Heart left ventricle (tissue), 16 donors: ENCODE data around the gene UTY. TPM values are rescaled to one million over a fixed set of nuclear protein-coding genes. Genes with fewer than 3 reads are reported as not detected.
A peak's percentile ranks its signal among the peaks of the same experiment; 100 is the strongest.

Experiments used
- ATAC-seq, 4 donors: fragments of 200-7000 bp; cut with Tn5 transposase; one replicate each; pipeline ENCODE4 v1.9.1; 2020 to 2022; ENCODE audit warnings: moderate library complexity in 4 of 4, mild to moderate bottlenecking in 3 of 4, moderate number of reproducible peaks in 1 of 4
- DNase-seq, 5 donors: peaks; one replicate each; pipeline ENCODE4 v3.0.0-alpha.2; 2020
- H3K27ac ChIP-seq, 12 donors: fragments of 200-600 bp; sonication (generic) in 4 of 12; one replicate each; pipeline versions ENCODE4 v1.5.0 to v1.8.0; 2016 to 2022; ENCODE audit warnings: mild to moderate bottlenecking in 2 of 12
- H3K27me3 ChIP-seq, 9 donors: fragments of 200-600 bp; sonication (generic) in 2 of 9; one replicate each; pipeline versions ENCODE4 v1.5.1 to v1.8.0; 2016 to 2022; ENCODE audit warnings: mild to moderate bottlenecking in 3 of 9
- H3K36me3 ChIP-seq, 9 donors: fragments of 200-600 bp; sonication (generic) in 2 of 9; one replicate each; pipeline versions ENCODE4 v1.5.0 to v1.8.0; 2018 to 2022; ENCODE audit warnings: mild to moderate bottlenecking in 2 of 9
- H3K4me1 ChIP-seq, 12 donors: fragments of 200-600 bp; sonication (generic) in 4 of 12; one replicate each; pipeline versions ENCODE4 v1.5.0 to v1.8.0; 2016 to 2022; ENCODE audit warnings: mild to moderate bottlenecking in 3 of 12
- H3K4me3 ChIP-seq, 12 donors: fragments of 200-600 bp; sonication (generic) in 4 of 12; one replicate each; pipeline versions ENCODE4 v1.5.0 to v1.8.0; 2017 to 2022; ENCODE audit warnings: mild to moderate bottlenecking in 9 of 12, moderate library complexity in 4 of 12
- H3K9me3 ChIP-seq, 12 donors: fragments of 200-600 bp; sonication (generic) in 4 of 12; one replicate each; pipeline versions ENCODE4 v1.5.0 to v1.8.0; 2016 to 2022; ENCODE audit warnings: mild to moderate bottlenecking in 1 of 12
- CTCF ChIP-seq, 12 donors: fragments of 200-600 bp; sonication (generic) in 4 of 12; IDR thresholded peaks; one replicate each; pipeline versions ENCODE4 v1.5.0 to v1.8.0; 2018 to 2022; ENCODE audit warnings: antibody characterized with exemption in 12 of 12, mild to moderate bottlenecking in 5 of 12
- POLR2A ChIP-seq, 2 donors: fragments of 450-650 bp; IDR thresholded peaks; one replicate each; pipeline ENCODE4 v1.6.1; 2017; ENCODE audit warnings: antibody characterized with exemption in 2 of 2, mild to moderate bottlenecking in 2 of 2, moderate library complexity in 2 of 2
- WGBS, 4 donors: extraction: QIAGEN DNeasy Blood & Tissue Kit in 2 of 4; methylation state at CpG; one replicate each; pipeline versions ENCODE4 v1.1.5 to v1.1.7; 2013 to 2018; 5-methylcytosine and 5-hydroxymethylcytosine counted together
- intact Hi-C, 10 donors: fragments of 100-400 bp; cut with DNase I; formaldehyde crosslinking; loops; one replicate each; pipeline versions ENCODE4 v1.11.1 to v1.14.2; 2022
- long read RNA-seq, 3 donors: library from polyadenylated mRNA; unstranded; transcript quantifications; one replicate each; pipeline ENCODE4 v2.0.0, GENCODE V29; 2020 to 2021
- polyA plus RNA-seq, 2 donors: library from polyadenylated mRNA; stranded (reverse); fragments of 200-250 nt; gene quantifications; one replicate each; pipeline ENCODE4 v1.2.3, GENCODE V29; 2013
- total RNA-seq, 9 donors: library from RNA; depleted of rRNA in 2 of 9; stranded (reverse); fragments of >200 nt in 2 of 9; fragmentation: NEBNext Ultra II Directional in 3 of 9; extraction: Animal tissue kit (Norgen Biotek cat#: 25700) in 3 of 9; gene quantifications; one replicate each; pipeline versions ENCODE4 v1.1.0 to v1.2.4, GENCODE V29; 2016 to 2023
- donor health status: ischemic (EF 13 %, LVEDD 7.1; RV severe dilation, severe dysfunction).
- donor health status: healthy with polysubstance abuse.
- donor health status: DM: no; HTN: yes; CAD: no.
- donor health status: DM: no; HTN: no; CAD: no.
- donor health status: ischemic (EF 25% LVEDD 6.9; RV normal size, moderate dysfunction).
- donor health status: ischemic (EF 25% LVEDD 5.7; RV mildly dilated, moderate dysfunction).
- donor health status: healthy.
- donor health status: DM: yes; HTN: yes; CAD: no.
- donor health status: ischemic (EF 35%, LVEDD 5.7; RV mildly dilated, moderate dysfunction).
- donor health status: nonischemic (EF 11% LVEDD 7.7; RV severe dilation, severe dysfunction).
- donor health status: DM: yes; HTN: yes; CAD: no.
- donor health status: PGD.
- donor health status: ischemic (EF 29% LVEDD 5.4; RV normal size, mild dysfunction).
- donor health status: nonischemic (EF 23%, LVEDD 6.1; RV moderate dilation, normal function).

UTY gene
- 10 to 100 TPM in 3 of 9 donors, 1 to 10 TPM in 1, not detected in 5; 9.2 to 17.3 (median 14.0) TPM for total RNA-seq
- 1 to 10 TPM; 2.6 to 3.0 TPM for polyA plus RNA-seq
- long read RNA-seq, donor 1: 0 reads
- long read RNA-seq, donor 2: 0 reads
- long read RNA-seq, donor 3, full-length matches to known transcripts: 2 of 8 reads
- long read RNA-seq, donor 3, partial matches to known transcripts: 1 of 8 reads
- long read RNA-seq, donor 3, other reads (novel, unspliced or antisense): 5 of 8 reads

- H3K27ac ChIP-seq: peak within 1 kb of the TSS in 7 of 12 donors; percentile 91 to 96 (median 95)
- peaks cover 0 to 23% (median 0%) of the 10 kb centered on the region in 12 donors for H3K4me1 ChIP-seq
- H3K9me3 ChIP-seq: no peaks in the 10 kb centered on the region
- TF ChIP-seq POLR2A (IDR thresholded peaks at IDR 0.05): no peak
- TF ChIP-seq CTCF (IDR thresholded peaks at IDR 0.05): no peak
- WGBS, 4 donors: 0 to 1% methylated on average over 18 of the region's 18 CpGs; no CpG with 5 or more reads in 2 of the 4 donors
- intact Hi-C loops: loop anchor here in 2 of 10 donors (2.0 to 5.0 kb wide), 2 partner anchors 43 to 223 kb away; partner anchors contain the start of gene TMSB4Y (in 1 of the 2)
- H3K27me3 ChIP-seq: no peaks in the 10 kb centered on the region
- H3K4me3 ChIP-seq: peak within 1 kb of the TSS in 7 of 12 donors; percentile 62 to 97 (median 76)
- DNase-seq (peak in 3 of 5 donors; percentile 85 to 88 (median 86)), ATAC-seq (peak in 2 of 4 donors; percentile 99)
- peaks cover 0 to 8% (median 0%) of the 10 kb centered on the region in 9 donors for H3K36me3 ChIP-seq
These were observed at the start of gene UTY for GRCh38 chrY:13479828-13480227. Gene UTY (minus strand): TSS chrY:13480033. CDS start chrY:13479665, 368 bp downstream.

GRCh38 chrY:13520474-13520873 is 40.6 kb upstream of the UTY start:
- no peaks in the 10 kb centered on the region for H3K4me1 ChIP-seq
- DNase-seq (no peak), ATAC-seq (no peak)
- intact Hi-C loops: no loop called here
- H3K27me3 ChIP-seq: no peaks in the 10 kb centered on the region
- no peaks in the 10 kb centered on the region for H3K36me3 ChIP-seq
- H3K4me3 ChIP-seq: no peak overlapping the region
- no peak overlapping the region for H3K27ac ChIP-seq
- 55 to 57% methylated on average over 1 of the region's 1 CpG; no CpG with 5 or more reads in 2 of the 4 donors for WGBS, 4 donors
- peaks cover 0 to 2% (median 0%) of the 10 kb centered on the region in 12 donors for H3K9me3 ChIP-seq
- TF ChIP-seq POLR2A (IDR thresholded peaks at IDR 0.05): no peak
- TF ChIP-seq CTCF (IDR thresholded peaks at IDR 0.05): no peak

GRCh38 chrY:13501215-13501614 is 21.4 kb upstream of the UTY start:
- intact Hi-C loops: no loop called here
- Histone ChIP-seq H3K27ac (no peak overlapping the region), H3K27me3 (no peaks in the 10 kb centered on the region), H3K4me3 (no peak overlapping the region), H3K36me3 (no peaks in the 10 kb centered on the region), H3K4me1 (no peaks in the 10 kb centered on the region), H3K9me3 (no peaks in the 10 kb centered on the region)
- TF ChIP-seq CTCF (IDR thresholded peaks at IDR 0.05): no peak
- TF ChIP-seq POLR2A (IDR thresholded peaks at IDR 0.05): no peak
- DNase-seq: no peak
- 71 to 73% methylated on average over 1 of the region's 1 CpG; no CpG with 5 or more reads in 2 of the 4 donors for WGBS, 4 donors
- ATAC-seq: no peak

- DNase-seq: no peak
- no peaks in the 10 kb centered on the region for H3K4me1 ChIP-seq
- H3K27ac ChIP-seq: no peak overlapping the region
- no peak overlapping the region for H3K4me3 ChIP-seq
- TF ChIP-seq POLR2A (IDR thresholded peaks at IDR 0.05): no peak
- no peak for TF ChIP-seq CTCF (IDR thresholded peaks at IDR 0.05)
- H3K36me3 ChIP-seq: no peaks in the 10 kb centered on the region
- WGBS, 4 donors: 92 to 94% methylated on average over 3 of the region's 3 CpGs; no CpG with 5 or more reads in 2 of the 4 donors
- no peaks in the 10 kb centered on the region for H3K27me3 ChIP-seq
- intact Hi-C loops: no loop called here
- ATAC-seq: no peak
- H3K9me3 ChIP-seq: no peaks in the 10 kb centered on the region
These were observed 13.9 kb upstream of the UTY start for GRCh38 chrY:13493737-13494136.
